Measurements from ENCODE around the gene MED14.
"Not testable (repeated sequence)": the region's sequence is repeated elsewhere in the genome, so short reads cannot be mapped to it uniquely, and the experiment has no call there.

Gene MED14

DNA sequence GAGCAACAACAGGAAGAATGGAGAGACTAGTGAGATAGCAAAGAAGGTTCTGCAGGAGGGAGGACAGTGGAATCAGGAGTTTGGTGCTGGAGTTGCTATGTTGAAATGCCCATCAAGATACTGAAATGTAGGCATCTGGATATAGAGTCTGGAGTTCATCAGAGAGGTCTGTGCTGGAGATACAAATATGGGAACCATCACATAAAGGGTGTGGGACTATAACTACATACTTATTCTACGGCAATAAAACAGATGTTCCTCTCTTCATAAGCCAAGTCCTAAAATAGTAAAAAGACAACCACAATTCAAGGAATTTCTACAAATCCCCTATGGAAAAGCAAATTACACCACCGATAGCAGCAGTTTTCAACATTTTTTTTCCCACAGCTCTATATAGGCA is 1.6 kb downstream of the MED14 start:
- H3K27me3 ChIP-seq = no peaks in the 10 kb centered on the region
- TF ChIP-seq, protein P1, sequence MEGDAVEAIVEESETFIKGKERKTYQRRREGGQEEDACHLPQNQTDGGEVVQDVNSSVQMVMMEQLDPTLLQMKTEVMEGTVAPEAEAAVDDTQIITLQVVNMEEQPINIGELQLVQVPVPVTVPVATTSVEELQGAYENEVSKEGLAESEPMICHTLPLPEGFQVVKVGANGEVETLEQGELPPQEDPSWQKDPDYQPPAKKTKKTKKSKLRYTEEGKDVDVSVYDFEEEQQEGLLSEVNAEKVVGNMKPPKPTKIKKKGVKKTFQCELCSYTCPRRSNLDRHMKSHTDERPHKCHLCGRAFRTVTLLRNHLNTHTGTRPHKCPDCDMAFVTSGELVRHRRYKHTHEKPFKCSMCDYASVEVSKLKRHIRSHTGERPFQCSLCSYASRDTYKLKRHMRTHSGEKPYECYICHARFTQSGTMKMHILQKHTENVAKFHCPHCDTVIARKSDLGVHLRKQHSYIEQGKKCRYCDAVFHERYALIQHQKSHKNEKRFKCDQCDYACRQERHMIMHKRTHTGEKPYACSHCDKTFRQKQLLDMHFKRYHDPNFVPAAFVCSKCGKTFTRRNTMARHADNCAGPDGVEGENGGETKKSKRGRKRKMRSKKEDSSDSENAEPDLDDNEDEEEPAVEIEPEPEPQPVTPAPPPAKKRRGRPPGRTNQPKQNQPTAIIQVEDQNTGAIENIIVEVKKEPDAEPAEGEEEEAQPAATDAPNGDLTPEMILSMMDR (IDR thresholded peaks at IDR 0.05; ENCODE audit: low read depth, low read length) = no peak
- H3K4me3 ChIP-seq (ENCODE audit: low read depth, low read length) = peak overlapping the region; percentile 79

DNA sequence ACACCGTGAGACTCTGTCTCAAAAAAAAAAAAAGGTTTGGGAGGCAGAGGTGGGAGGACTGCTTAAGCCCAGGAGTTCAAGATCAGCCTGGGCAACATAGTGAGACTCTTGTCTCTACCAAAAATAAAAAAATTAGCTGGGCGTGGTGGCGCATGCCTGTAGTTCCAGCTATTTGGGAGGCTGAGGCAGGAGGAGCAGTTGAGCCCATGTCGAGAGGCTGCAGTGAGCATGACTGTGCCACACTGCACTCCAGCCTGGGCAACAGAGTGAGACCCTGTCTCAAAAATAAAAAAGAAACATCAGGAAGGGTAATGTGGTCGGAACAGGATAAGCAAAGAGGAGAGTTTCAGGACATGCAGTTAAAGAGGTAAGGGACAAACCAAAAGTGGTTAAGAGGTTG is 2.8 kb downstream of the MED14 start:
- not testable (repeated sequence) for H3K27me3 ChIP-seq, DNase-seq

More for the DNA sequence above, 1.6 kb downstream of the MED14 start:
- Histone ChIP-seq H3K36me3 (no peaks in the 10 kb centered on the region), H3K4me1 (no peaks in the 10 kb centered on the region), H3K9me3 (no peaks in the 10 kb centered on the region)
- DNase-seq = no peak

DNA sequence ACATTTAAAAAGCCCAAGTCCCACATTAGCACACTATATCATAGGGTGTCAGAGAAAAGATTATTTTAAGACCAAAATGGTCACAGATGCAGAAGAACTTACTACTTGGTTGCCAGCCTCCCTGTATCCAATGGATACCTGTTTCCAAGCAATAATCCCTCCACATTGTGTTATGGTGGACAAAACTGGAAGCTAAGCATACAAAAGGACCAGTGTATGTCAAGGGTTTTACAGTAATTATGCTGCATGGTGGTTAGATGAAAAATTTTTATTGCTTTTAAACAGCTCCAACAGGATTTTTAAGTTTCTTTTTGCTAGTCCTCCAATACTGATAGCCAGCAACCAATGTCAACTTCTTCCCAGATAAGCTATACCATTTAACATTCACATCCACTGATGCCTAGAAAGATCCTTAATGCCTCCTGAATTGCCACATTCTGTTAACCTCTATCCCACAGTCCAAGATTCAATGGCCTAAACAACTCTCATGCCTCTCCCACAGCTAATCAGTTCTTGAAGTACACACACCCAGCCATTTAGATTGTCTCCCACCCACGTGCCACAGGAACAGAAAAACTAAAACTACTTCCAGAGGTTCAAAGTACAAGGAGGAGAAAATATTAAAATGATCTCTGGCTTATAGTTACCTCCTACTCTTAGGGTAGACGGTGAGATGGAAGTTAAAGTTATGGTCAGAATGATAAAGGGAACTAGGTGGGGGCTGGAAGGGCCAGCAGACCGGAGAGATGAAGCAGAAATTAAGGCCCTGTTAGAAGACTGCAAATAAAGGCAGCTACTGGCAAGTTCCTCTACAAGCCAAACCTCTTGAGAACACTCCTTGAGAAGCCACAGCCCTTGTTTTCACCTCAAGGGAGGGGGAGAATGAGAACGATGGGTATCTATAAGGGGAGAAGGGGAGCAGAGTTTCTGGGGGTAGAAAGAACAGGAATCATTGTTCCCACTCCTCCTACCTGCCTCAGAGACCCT is 5.5 kb downstream of the MED14 start:
- Histone ChIP-seq H3K27me3 (no peaks in the 10 kb centered on the region), H3K36me3 (no peaks in the 10 kb centered on the region), H3K4me1 (no peaks in the 10 kb centered on the region), H3K4me3 (ENCODE audit: low read depth, low read length) (no peak overlapping the region), H3K9me3 (no peaks in the 10 kb centered on the region)
- no peak for DNase-seq
- TF ChIP-seq, protein P1 (IDR thresholded peaks at IDR 0.05; ENCODE audit: low read depth, low read length) = no peak

More for the DNA sequence above, 2.8 kb downstream of the MED14 start:
- not testable (repeated sequence) for H3K4me1 ChIP-seq; H3K9me3 ChIP-seq; H3K4me3 ChIP-seq (ENCODE audit: low read depth, low read length); H3K36me3 ChIP-seq

DNA sequence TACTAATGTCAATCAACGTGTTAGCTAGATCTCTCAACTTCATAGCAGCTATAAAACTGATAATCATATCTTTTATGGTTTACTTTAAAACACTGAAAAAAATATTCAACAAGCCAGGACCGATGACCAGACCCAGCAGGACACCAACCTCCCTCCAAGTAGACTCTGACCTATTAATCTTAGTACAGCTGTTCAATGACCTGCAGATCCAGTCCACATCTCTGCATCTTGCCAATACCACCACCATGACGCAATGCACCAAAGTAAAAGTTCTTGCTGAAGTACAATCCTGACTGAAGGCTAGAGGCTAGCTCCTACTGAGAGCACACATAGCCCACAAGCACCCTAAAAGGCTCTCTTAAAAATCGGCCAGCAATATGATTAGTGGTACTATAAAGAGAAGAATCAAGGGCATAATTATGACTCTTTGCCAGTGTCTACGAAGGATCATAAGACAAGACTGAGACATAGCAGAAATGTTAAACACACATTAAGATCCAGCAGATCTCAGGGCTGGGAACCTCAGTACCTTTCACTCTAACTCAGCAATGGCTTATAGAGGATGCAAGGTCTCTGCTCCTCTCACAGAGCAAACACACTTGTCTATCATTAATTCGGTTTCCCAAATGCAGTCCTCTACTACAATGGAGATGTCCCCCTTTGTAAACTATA is 7.6 kb downstream of the MED14 start:
- TF ChIP-seq, protein P1 (IDR thresholded peaks at IDR 0.05; ENCODE audit: low read depth, low read length) = no peak
- H3K4me3 ChIP-seq (ENCODE audit: low read depth, low read length) = no peak overlapping the region
- no peaks in the 10 kb centered on the region for H3K9me3 ChIP-seq
- H3K4me1 ChIP-seq = no peaks in the 10 kb centered on the region
- no peaks in the 10 kb centered on the region for H3K36me3 ChIP-seq
- no peak for DNase-seq
- no peaks in the 10 kb centered on the region for H3K27me3 ChIP-seq

DNA sequence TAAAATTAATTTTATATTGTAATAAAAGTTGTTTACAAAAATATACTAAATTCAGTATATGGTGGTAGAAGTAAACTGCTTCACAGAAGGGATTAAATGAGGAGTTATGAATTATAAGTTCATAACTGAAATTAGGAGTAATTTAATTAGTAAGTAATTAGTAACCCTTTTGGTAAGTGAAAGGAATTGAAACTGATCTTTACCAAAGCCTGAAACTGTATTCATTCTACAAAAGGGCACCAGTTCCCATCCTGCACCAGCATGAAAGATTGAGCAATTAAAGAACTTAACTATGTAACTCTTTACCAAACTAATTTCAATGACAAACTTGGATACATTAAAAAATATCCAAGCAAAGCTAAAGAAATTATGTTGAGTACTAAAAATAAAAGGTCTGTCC is 8.2 kb downstream of the MED14 start:
- TF ChIP-seq, protein P1 (IDR thresholded peaks at IDR 0.05; ENCODE audit: low read depth, low read length) = no peak
- no peaks in the 10 kb centered on the region for H3K4me1 ChIP-seq
- H3K36me3 ChIP-seq = no peaks in the 10 kb centered on the region
- H3K4me3 ChIP-seq (ENCODE audit: low read depth, low read length) = no peak overlapping the region
- H3K9me3 ChIP-seq = no peaks in the 10 kb centered on the region
- DNase-seq = no peak
- H3K27me3 ChIP-seq = no peaks in the 10 kb centered on the region

DNA sequence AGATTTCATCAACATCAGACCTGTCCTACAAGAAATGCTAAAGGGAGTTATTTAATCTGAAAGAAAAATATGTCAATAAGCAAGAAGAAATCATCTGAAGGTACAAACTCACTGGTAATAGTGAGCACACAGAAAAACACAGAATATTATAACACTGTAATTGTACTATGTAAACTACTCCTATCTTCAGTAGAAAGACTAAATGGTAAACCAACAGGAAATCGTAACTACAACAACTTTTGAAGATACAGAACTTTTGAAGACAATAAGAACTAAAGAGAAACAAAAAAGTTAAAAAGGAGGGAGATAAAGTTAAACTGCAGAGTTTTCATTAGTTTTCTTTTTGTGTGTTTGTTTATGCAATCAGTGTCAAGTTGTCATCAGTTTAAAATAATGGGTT is 12.4 kb downstream of the MED14 start:
- no peaks in the 10 kb centered on the region; the same call in 1 of the 2 replicates for H3K36me3 ChIP-seq

More for the DNA sequence above, 12.4 kb downstream of the MED14 start:
- TF ChIP-seq, protein P1 (IDR thresholded peaks at IDR 0.05; ENCODE audit: low read depth, low read length) = no peak
- H3K4me1 ChIP-seq = no peaks in the 10 kb centered on the region
- H3K4me3 ChIP-seq (ENCODE audit: low read depth, low read length) = no peak overlapping the region
- H3K9me3 ChIP-seq = no peaks in the 10 kb centered on the region
- no peaks in the 10 kb centered on the region for H3K27me3 ChIP-seq
- DNase-seq = no peak
